Astrocyte (in vitro differentiated cells and primary cell): ENCODE results near the gene FMOD.

Experiments used
- EZH2 ChIP-seq: IDR thresholded peaks from 2 replicates; pipeline ENCODE4 v1.6.1; 2012; ENCODE audit warnings: mild to moderate bottlenecking, low read length, inconsistent platforms; ENCODE audit not compliant: insufficient read depth
- TF ChIP-seq, protein P1 (sequence below): IDR thresholded peaks from 2 replicates; pipeline ENCODE4 v1.5.1; 2011; ENCODE audit warnings: low read depth, mild to moderate bottlenecking, inconsistent platforms, low read length, moderate library complexity; ENCODE audit not compliant: insufficient read depth

DNA sequence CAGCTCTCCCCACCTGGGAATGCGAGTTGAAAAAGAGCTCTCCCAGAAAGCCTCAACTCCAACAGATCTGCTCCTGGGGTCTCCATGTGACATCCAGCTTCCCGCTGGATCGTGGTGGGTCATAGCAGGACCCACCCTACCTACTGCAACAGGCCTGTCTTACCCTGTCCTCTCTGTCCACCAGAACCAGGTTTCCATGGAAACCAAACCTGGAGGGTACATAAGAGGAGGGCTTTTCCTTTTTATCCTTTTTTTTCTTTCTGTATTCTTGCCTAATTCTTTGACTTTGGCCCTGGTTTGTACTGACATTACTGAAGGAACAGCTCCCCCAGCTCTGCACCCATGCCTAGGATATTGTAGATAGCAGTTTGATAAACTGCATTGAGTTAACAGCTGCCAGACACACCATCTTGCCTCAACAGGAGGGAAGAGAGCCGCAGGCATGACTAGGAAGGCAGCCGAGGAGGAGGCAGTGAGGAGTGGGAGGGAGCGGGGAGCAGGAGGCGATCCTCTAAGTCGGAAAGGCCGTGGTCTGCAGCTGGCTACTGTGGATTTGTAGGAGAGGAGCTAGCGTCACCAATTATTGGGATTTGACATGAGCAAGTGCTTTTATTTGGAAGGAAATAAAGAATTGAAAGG lies 9.7 kb upstream of the FMOD start:
- TF ChIP-seq, protein P1, sequence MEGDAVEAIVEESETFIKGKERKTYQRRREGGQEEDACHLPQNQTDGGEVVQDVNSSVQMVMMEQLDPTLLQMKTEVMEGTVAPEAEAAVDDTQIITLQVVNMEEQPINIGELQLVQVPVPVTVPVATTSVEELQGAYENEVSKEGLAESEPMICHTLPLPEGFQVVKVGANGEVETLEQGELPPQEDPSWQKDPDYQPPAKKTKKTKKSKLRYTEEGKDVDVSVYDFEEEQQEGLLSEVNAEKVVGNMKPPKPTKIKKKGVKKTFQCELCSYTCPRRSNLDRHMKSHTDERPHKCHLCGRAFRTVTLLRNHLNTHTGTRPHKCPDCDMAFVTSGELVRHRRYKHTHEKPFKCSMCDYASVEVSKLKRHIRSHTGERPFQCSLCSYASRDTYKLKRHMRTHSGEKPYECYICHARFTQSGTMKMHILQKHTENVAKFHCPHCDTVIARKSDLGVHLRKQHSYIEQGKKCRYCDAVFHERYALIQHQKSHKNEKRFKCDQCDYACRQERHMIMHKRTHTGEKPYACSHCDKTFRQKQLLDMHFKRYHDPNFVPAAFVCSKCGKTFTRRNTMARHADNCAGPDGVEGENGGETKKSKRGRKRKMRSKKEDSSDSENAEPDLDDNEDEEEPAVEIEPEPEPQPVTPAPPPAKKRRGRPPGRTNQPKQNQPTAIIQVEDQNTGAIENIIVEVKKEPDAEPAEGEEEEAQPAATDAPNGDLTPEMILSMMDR, result no peak
- TF ChIP-seq EZH2, result no peak
